Activated naive CD8-positive, alpha-beta T cell (primary cell): Measurements from ENCODE around the gene CATSPERD.
"Not testable (repeated sequence)": the region's sequence is repeated elsewhere in the genome, so short reads cannot be mapped to it uniquely, and the experiment has no call there.

Experiments
- H3K27ac Mint-ChIP-seq: one replicate; pipeline ENCODE4 v1.8.0; 2021; ENCODE audit warnings: mixed read lengths
- H3K27me3 Mint-ChIP-seq: one replicate; pipeline ENCODE4 v1.8.0; 2021; ENCODE audit warnings: mixed read lengths
- H3K36me3 Mint-ChIP-seq: one replicate; pipeline ENCODE4 v1.8.0; 2021; ENCODE audit warnings: mixed read lengths
- H3K4me1 Mint-ChIP-seq: one replicate; pipeline ENCODE4 v1.8.0; 2021; ENCODE audit warnings: low read depth, mixed read lengths
- H3K4me3 Mint-ChIP-seq: one replicate; pipeline ENCODE4 v1.8.0; 2021; ENCODE audit warnings: mild to moderate bottlenecking, mixed read lengths
- H3K9me3 Mint-ChIP-seq: one replicate; pipeline ENCODE4 v1.8.0; 2021; ENCODE audit warnings: low read depth, mixed read lengths

The CATSPERD gene

GRCh38 chr19:5727453-5728050 is 7.1 kb downstream of the CATSPERD start:
- peaks cover 5% of the 10 kb centered on the region for H3K27me3 Mint-ChIP-seq
- H3K4me3 Mint-ChIP-seq: no peak overlapping the region
- no peak overlapping the region for H3K27ac Mint-ChIP-seq
- H3K4me1 Mint-ChIP-seq: no peaks in the 10 kb centered on the region
- H3K36me3 Mint-ChIP-seq: peaks cover 2% of the 10 kb centered on the region
- no peaks in the 10 kb centered on the region for H3K9me3 Mint-ChIP-seq

- not testable (repeated sequence) for H3K36me3 Mint-ChIP-seq, H3K27ac Mint-ChIP-seq
Measured at GRCh38 chr19:5733172-5733571, 12.7 kb downstream of the CATSPERD start.

GRCh38 chr19:5738423-5738822 is 18.0 kb downstream of the CATSPERD start:
- no peaks in the 10 kb centered on the region for H3K4me1 Mint-ChIP-seq
- H3K4me3 Mint-ChIP-seq: no peak overlapping the region

More at GRCh38 chr19:5733172-5733571, 12.7 kb downstream of the CATSPERD start:
- not testable (repeated sequence) for H3K27me3 Mint-ChIP-seq, H3K4me1 Mint-ChIP-seq, H3K4me3 Mint-ChIP-seq, H3K9me3 Mint-ChIP-seq

GRCh38 chr19:5742051-5742450 is 21.6 kb downstream of the CATSPERD start:
- H3K27me3 Mint-ChIP-seq: peaks cover 2% of the 10 kb centered on the region
- no peaks in the 10 kb centered on the region for H3K4me1 Mint-ChIP-seq
- H3K36me3 Mint-ChIP-seq: no peaks in the 10 kb centered on the region
- H3K9me3 Mint-ChIP-seq: no peaks in the 10 kb centered on the region
- H3K4me3 Mint-ChIP-seq: no peak overlapping the region
- no peak overlapping the region for H3K27ac Mint-ChIP-seq

More at GRCh38 chr19:5738423-5738822, 18.0 kb downstream of the CATSPERD start:
- Mint-ChIP-seq H3K27ac (no peak overlapping the region), H3K36me3 (no peaks in the 10 kb centered on the region), H3K27me3 (peaks cover 2% of the 10 kb centered on the region), H3K9me3 (no peaks in the 10 kb centered on the region)

GRCh38 chr19:5743630-5744029 is 23.2 kb downstream of the CATSPERD start:
- Mint-ChIP-seq H3K36me3 (no peaks in the 10 kb centered on the region), H3K9me3 (no peaks in the 10 kb centered on the region), H3K4me3 (no peak overlapping the region), H3K27ac (no peak overlapping the region), H3K27me3 (peaks cover 3% of the 10 kb centered on the region), H3K4me1 (no peaks in the 10 kb centered on the region)

GRCh38 chr19:5744999-5745398 is 24.6 kb downstream of the CATSPERD start:
- not testable (repeated sequence) for H3K27me3 Mint-ChIP-seq

GRCh38 chr19:5748920-5749319 is 28.5 kb downstream of the CATSPERD start:
- not testable (repeated sequence) for H3K4me3 Mint-ChIP-seq, H3K4me1 Mint-ChIP-seq, H3K36me3 Mint-ChIP-seq, H3K27ac Mint-ChIP-seq, H3K9me3 Mint-ChIP-seq, H3K27me3 Mint-ChIP-seq

More at GRCh38 chr19:5744999-5745398, 24.6 kb downstream of the CATSPERD start:
- H3K27ac Mint-ChIP-seq, H3K4me3 Mint-ChIP-seq, H3K9me3 Mint-ChIP-seq, H3K36me3 Mint-ChIP-seq, H3K4me1 Mint-ChIP-seq: not testable (repeated sequence)

- Mint-ChIP-seq H3K9me3 (no peaks in the 10 kb centered on the region), H3K4me3 (no peak overlapping the region), H3K4me1 (no peaks in the 10 kb centered on the region), H3K27me3 (peaks cover 5% of the 10 kb centered on the region), H3K36me3 (no peaks in the 10 kb centered on the region), H3K27ac (no peak overlapping the region)
Measured at GRCh38 chr19:5749505-5749904, 29.1 kb downstream of the CATSPERD start.

GRCh38 chr19:5751709-5752108 is 31.3 kb downstream of the CATSPERD start:
- no peak overlapping the region for H3K4me3 Mint-ChIP-seq
- no peaks in the 10 kb centered on the region for H3K9me3 Mint-ChIP-seq
- no peaks in the 10 kb centered on the region for H3K4me1 Mint-ChIP-seq
- no peak overlapping the region for H3K27ac Mint-ChIP-seq
- H3K27me3 Mint-ChIP-seq: peaks cover 5% of the 10 kb centered on the region
- no peaks in the 10 kb centered on the region for H3K36me3 Mint-ChIP-seq

GRCh38 chr19:5753743-5754142 is 33.3 kb downstream of the CATSPERD start:
- H3K9me3 Mint-ChIP-seq: no peaks in the 10 kb centered on the region
- H3K27me3 Mint-ChIP-seq: peaks cover 3% of the 10 kb centered on the region
- H3K4me3 Mint-ChIP-seq: no peak overlapping the region
- no peak overlapping the region for H3K27ac Mint-ChIP-seq
- no peaks in the 10 kb centered on the region for H3K4me1 Mint-ChIP-seq
- H3K36me3 Mint-ChIP-seq: no peaks in the 10 kb centered on the region

GRCh38 chr19:5762608-5763217 is 42.3 kb downstream of the CATSPERD start:
- Mint-ChIP-seq H3K36me3 (no peaks in the 10 kb centered on the region), H3K27me3 (no peaks in the 10 kb centered on the region), H3K4me3 (no peak overlapping the region), H3K27ac (no peak overlapping the region), H3K4me1 (no peaks in the 10 kb centered on the region), H3K9me3 (no peaks in the 10 kb centered on the region)

GRCh38 chr19:5765220-5765619 is 44.8 kb downstream of the CATSPERD start:
- no peaks in the 10 kb centered on the region for H3K4me1 Mint-ChIP-seq
- H3K27ac Mint-ChIP-seq: no peak overlapping the region
- no peaks in the 10 kb centered on the region for H3K9me3 Mint-ChIP-seq
- no peaks in the 10 kb centered on the region for H3K36me3 Mint-ChIP-seq
- H3K4me3 Mint-ChIP-seq: no peak overlapping the region
- no peaks in the 10 kb centered on the region for H3K27me3 Mint-ChIP-seq

GRCh38 chr19:5767949-5768348 is 47.5 kb downstream of the CATSPERD start:
- Mint-ChIP-seq H3K4me1 (no peaks in the 10 kb centered on the region), H3K4me3 (no peak overlapping the region), H3K36me3 (no peaks in the 10 kb centered on the region), H3K9me3 (no peaks in the 10 kb centered on the region), H3K27me3 (no peaks in the 10 kb centered on the region), H3K27ac (no peak overlapping the region)

- H3K9me3 Mint-ChIP-seq: no peaks in the 10 kb centered on the region
- no peak overlapping the region for H3K4me3 Mint-ChIP-seq
- no peaks in the 10 kb centered on the region for H3K27me3 Mint-ChIP-seq
- H3K36me3 Mint-ChIP-seq: no peaks in the 10 kb centered on the region
- H3K27ac Mint-ChIP-seq: no peak overlapping the region
- H3K4me1 Mint-ChIP-seq: no peaks in the 10 kb centered on the region
Measured at GRCh38 chr19:5772416-5772815, 52.0 kb downstream of the CATSPERD start.

GRCh38 chr19:5773276-5773675 is 52.8 kb downstream of the CATSPERD start:
- Mint-ChIP-seq H3K36me3 (no peaks in the 10 kb centered on the region), H3K4me3 (no peak overlapping the region), H3K27ac (no peak overlapping the region), H3K27me3 (no peaks in the 10 kb centered on the region), H3K4me1 (no peaks in the 10 kb centered on the region), H3K9me3 (no peaks in the 10 kb centered on the region)

- H3K36me3 Mint-ChIP-seq: no peaks in the 10 kb centered on the region
- no peaks in the 10 kb centered on the region for H3K4me1 Mint-ChIP-seq
- no peaks in the 10 kb centered on the region for H3K9me3 Mint-ChIP-seq
- no peaks in the 10 kb centered on the region for H3K27me3 Mint-ChIP-seq
- H3K4me3 Mint-ChIP-seq: no peak overlapping the region
- no peak overlapping the region for H3K27ac Mint-ChIP-seq
Measured at GRCh38 chr19:5774921-5775320, 54.5 kb downstream of the CATSPERD start.
